Thyroid gland (tissue), 4 donors: Measurements from ENCODE around the gene ITGAE. TPM values are rescaled to one million over a fixed set of nuclear protein-coding genes. Genes with fewer than 3 reads are reported as not detected.

Experiments
- DNase-seq, 2 donors: peaks; one replicate each; pipeline ENCODE4 v3.0.0-alpha.2; 2019
- H3K27ac ChIP-seq, 3 donors: fragments of 200-600 bp; sonication (generic); 1 replicate in 2 of 3; 2 replicates in 1 of 3; pipeline ENCODE4 v1.5.1; 2016 to 2019; ENCODE audit warnings: mild to moderate bottlenecking in 1 of 3, moderate library complexity in 1 of 3
- H3K27me3 ChIP-seq: fragments of 200-600 bp; sonication (generic); one replicate; pipeline ENCODE4 v1.5.1; 2019
- H3K36me3 ChIP-seq, 2 donors: fragments of 200-600 bp; sonication (generic); one replicate each; pipeline ENCODE4 v1.5.1; 2016 to 2019
- H3K4me1 ChIP-seq, 2 donors: fragments of 200-600 bp; sonication (generic); one replicate each; pipeline ENCODE4 v1.5.1; 2017 to 2019
- H3K4me3 ChIP-seq, 3 donors: fragments of 200-600 bp; sonication (generic); replicated peaks in 1 of 3; 1 replicate in 2 of 3; 2 replicates in 1 of 3; pipeline ENCODE4 v1.5.1; 2016; ENCODE audit warnings: mild to moderate bottlenecking in 1 of 3
- H3K9me3 ChIP-seq: fragments of 200-600 bp; sonication (generic); one replicate; pipeline ENCODE4 v1.5.1; 2017
- POLR2A ChIP-seq, 2 donors: fragments of 450-650 bp; IDR thresholded peaks; one replicate each; pipeline ENCODE4 v1.6.1; 2017; ENCODE audit warnings: antibody characterized with exemption in 2 of 2, mild to moderate bottlenecking in 2 of 2, moderate library complexity in 1 of 2
- WGBS, 2 donors: methylation state at CpG; one replicate each; pipeline ENCODE4 v1.1.5; 2017; 5-methylcytosine and 5-hydroxymethylcytosine counted together
- intact Hi-C: fragments of 100-400 bp; cut with DNase I; formaldehyde crosslinking; loops from one replicate; pipeline ENCODE4 v1.15.1; 2023
- total RNA-seq, 4 donors: library from RNA; depleted of rRNA; stranded (reverse); fragments of >200 nt; gene quantifications; one replicate each; pipeline ENCODE4 v1.2.3, GENCODE V29; 2016
- TF ChIP-seq, protein P1 (sequence below), 6 experiments: fragments of 200-600 bp in 3 of 6; fragments of 450-650 bp in 3 of 6; sonication (generic) in 3 of 6; IDR thresholded peaks; one replicate each; pipeline ENCODE4 v1.5.1; 2016 to 2019; ENCODE audit warnings: antibody characterized with exemption in 6 of 6, mild to moderate bottlenecking in 2 of 6, inconsistent platforms in 1 of 6, moderate library complexity in 1 of 6

Gene ITGAE
- total RNA-seq, 4 donors from 2014 or later: 5.5 to 31.9 (median 19.4) TPM

DNA sequence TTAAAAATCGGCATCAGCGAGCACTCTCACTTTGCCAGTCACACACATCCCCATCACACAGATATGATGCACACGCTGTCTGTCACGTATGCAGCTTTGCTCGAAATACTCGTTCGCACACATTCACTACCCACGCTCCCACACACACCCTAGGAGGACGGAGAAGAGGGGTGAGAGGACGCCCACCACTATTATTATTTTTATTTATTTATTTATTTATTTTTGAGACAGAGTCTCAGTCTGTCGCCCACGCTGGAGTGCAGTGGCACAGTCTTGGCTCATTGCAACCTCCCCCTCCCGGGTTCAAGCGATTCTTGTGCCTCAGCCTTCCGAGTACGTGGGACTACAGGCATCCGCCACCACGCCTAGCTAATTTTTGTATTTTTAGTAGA, 46.9 kb downstream of the ITGAE start:
- no peaks in the 10 kb centered on the region for H3K27me3 ChIP-seq
- DNase-seq: no peak
- intact Hi-C loops: no loop called here

DNA sequence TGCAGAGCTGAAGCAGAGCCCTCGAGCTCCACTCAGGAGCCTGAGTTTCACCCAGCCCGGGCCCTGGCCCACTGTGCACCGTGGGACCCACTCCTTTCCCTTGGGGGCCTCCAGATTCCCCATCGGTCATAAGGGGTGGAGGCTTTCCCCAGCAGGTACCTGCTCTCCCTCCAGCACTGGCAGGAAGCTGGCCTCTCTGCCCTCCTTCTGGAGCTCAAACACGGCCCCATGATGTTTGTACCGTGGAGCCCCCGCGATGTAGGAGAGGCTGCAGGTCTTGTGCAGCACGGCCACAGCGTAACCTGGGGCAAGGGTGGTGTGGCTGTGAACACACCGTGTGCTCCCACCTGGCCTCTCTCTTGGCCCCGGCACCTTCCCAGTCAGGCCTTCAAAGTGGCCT, 47.4 kb downstream of the ITGAE start:
- Histone ChIP-seq H3K27me3 (no peaks in the 10 kb centered on the region), H3K36me3 (no peaks in the 10 kb centered on the region), H3K27ac (no peak overlapping the region), H3K9me3 (no peaks in the 10 kb centered on the region), H3K4me1 (peaks cover 0 to 8% of the 10 kb centered on the region in 2 donors), H3K4me3 (no peak overlapping the region)
- no peak for DNase-seq
- intact Hi-C loops: no loop called here
- 66 to 76% methylated on average over 4 to 7 of the region's 12 CpGs for WGBS, 2 donors
- TF ChIP-seq, protein P1, sequence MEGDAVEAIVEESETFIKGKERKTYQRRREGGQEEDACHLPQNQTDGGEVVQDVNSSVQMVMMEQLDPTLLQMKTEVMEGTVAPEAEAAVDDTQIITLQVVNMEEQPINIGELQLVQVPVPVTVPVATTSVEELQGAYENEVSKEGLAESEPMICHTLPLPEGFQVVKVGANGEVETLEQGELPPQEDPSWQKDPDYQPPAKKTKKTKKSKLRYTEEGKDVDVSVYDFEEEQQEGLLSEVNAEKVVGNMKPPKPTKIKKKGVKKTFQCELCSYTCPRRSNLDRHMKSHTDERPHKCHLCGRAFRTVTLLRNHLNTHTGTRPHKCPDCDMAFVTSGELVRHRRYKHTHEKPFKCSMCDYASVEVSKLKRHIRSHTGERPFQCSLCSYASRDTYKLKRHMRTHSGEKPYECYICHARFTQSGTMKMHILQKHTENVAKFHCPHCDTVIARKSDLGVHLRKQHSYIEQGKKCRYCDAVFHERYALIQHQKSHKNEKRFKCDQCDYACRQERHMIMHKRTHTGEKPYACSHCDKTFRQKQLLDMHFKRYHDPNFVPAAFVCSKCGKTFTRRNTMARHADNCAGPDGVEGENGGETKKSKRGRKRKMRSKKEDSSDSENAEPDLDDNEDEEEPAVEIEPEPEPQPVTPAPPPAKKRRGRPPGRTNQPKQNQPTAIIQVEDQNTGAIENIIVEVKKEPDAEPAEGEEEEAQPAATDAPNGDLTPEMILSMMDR (IDR thresholded peaks at IDR 0.05): no peak
- TF ChIP-seq POLR2A (IDR thresholded peaks at IDR 0.05): no peak

More for the DNA sequence above, 46.9 kb downstream of the ITGAE start:
- H3K4me1 ChIP-seq: peaks cover 0 to 8% of the 10 kb centered on the region in 2 donors
- no peak overlapping the region for H3K4me3 ChIP-seq
- no peaks in the 10 kb centered on the region for H3K36me3 ChIP-seq
- no peak overlapping the region for H3K27ac ChIP-seq
- no peak for TF ChIP-seq POLR2A (IDR thresholded peaks at IDR 0.05)
- no peaks in the 10 kb centered on the region for H3K9me3 ChIP-seq
- 80 to 83% methylated on average over 18 of the region's 18 CpGs for WGBS, 2 donors

DNA sequence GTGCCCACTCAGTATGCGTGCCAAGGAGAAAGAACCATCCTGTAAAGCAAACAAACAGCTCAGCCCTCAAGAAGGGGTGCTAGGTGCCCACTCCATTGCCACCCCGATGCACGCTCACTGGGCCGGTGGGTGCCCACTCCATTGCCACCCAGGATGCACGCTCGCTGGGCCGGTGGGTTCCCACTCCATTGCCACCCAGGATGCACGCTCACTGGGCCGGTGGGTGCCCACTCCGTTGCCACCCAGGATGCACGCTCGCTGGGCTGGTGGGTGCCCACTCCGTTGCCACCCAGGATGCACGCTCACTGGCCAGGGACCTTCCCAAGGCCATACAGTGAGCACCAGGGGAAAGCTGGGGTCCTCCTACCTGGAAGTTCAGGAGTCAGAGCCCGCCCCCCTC, 49.2 kb downstream of the ITGAE start:
- Histone ChIP-seq H3K4me1 (peaks cover 0 to 8% of the 10 kb centered on the region in 2 donors), H3K36me3 (no peaks in the 10 kb centered on the region), H3K9me3 (no peaks in the 10 kb centered on the region), H3K4me3 (no peak overlapping the region), H3K27ac (no peak overlapping the region), H3K27me3 (no peaks in the 10 kb centered on the region)
- intact Hi-C loops: no loop called here
- TF ChIP-seq, protein P1 (IDR thresholded peaks at IDR 0.05): no peak
- no peak for TF ChIP-seq POLR2A (IDR thresholded peaks at IDR 0.05)
- WGBS, 2 donors: 91 to 98% methylated on average over 14 to 15 of the region's 15 CpGs
- no peak for DNase-seq

DNA sequence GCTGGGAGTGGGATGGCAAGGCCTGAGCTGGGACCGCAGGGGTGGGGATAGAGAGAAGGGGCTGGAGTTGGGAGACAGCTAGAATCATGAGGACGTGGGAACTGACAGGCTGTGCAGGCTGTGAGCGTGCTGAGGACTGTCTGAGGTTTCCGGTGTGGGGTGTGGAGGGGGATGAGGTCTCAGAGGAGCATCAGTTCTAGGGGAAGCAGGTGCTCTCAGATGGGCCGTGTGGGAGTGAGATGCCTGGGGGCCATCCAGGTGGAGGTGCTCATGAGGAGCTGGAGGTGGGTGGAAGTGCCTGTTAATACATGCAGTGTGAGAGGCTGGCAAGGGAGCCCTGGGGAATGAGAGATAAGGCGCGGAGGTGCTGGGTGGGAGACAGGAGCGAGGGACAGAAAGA, 50.1 kb downstream of the ITGAE start:
- H3K4me3 ChIP-seq: no peak overlapping the region
- 76 to 84% methylated on average over 8 of the region's 8 CpGs for WGBS, 2 donors
- TF ChIP-seq POLR2A (IDR thresholded peaks at IDR 0.05): no peak
- TF ChIP-seq, protein P1 (IDR thresholded peaks at IDR 0.05): no peak
- peaks cover 0 to 8% of the 10 kb centered on the region in 2 donors for H3K4me1 ChIP-seq
- H3K36me3 ChIP-seq: no peaks in the 10 kb centered on the region
- DNase-seq: no peak
- H3K9me3 ChIP-seq: no peaks in the 10 kb centered on the region
- intact Hi-C loops: no loop called here
- H3K27me3 ChIP-seq: no peaks in the 10 kb centered on the region
- no peak overlapping the region for H3K27ac ChIP-seq

DNA sequence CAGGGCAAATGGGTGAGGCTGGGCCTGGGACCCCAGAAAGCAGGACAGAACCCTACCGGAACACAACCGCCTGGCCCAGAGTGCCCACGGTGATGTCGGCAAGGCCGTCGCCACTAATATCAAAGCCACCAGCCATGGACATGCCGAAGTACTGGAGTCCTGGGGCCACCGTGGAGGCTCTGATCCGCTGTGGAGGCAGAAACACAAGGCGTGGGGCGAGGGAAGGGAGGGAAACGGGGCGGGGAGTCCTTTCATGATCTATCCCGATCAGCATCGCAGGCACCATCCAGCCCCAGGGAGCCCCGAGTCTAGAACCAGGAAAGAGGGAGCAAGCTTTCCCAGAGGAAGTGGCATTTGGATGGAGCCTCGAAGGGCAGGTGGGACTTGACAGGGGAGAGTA, 50.7 kb downstream of the ITGAE start:
- H3K4me3 ChIP-seq: no peak overlapping the region
- no peaks in the 10 kb centered on the region for H3K36me3 ChIP-seq
- TF ChIP-seq, protein P1 (IDR thresholded peaks at IDR 0.05): no peak
- TF ChIP-seq POLR2A (IDR thresholded peaks at IDR 0.05): no peak
- WGBS, 2 donors: 89 to 92% methylated on average over 17 of the region's 17 CpGs
- no peaks in the 10 kb centered on the region for H3K27me3 ChIP-seq
- intact Hi-C loops: no loop called here
- H3K27ac ChIP-seq: no peak overlapping the region
- H3K4me1 ChIP-seq: peaks cover 0 to 4% of the 10 kb centered on the region in 2 donors
- H3K9me3 ChIP-seq: no peaks in the 10 kb centered on the region
- no peak for DNase-seq

DNA sequence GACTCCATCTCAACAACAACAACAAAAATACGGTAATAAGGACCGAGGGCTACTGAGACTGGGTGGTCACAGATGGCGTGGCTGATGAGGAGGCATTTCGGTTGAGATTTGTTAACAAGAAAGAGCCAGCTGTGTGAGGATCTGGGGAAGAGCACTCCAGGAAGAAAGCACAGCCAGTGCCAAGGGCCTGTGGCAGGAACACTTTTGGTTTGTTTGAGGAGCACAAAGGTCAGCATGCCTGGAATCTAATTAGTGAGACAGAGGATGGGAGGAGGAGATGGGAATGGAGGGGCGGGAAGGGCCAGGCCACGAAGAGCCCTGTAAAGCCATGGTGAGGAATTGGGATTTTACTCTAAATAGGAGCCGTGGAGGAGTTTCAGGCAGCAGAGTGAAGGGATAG, 52.4 kb downstream of the ITGAE start:
- 85% methylated on average over 7 of the region's 7 CpGs for WGBS, 2 donors
- DNase-seq: no peak
- TF ChIP-seq, protein P1 (IDR thresholded peaks at IDR 0.05): no peak
- no peak for TF ChIP-seq POLR2A (IDR thresholded peaks at IDR 0.05)
- Histone ChIP-seq H3K27ac (no peak overlapping the region), H3K9me3 (no peaks in the 10 kb centered on the region), H3K4me1 (no peaks in the 10 kb centered on the region), H3K4me3 (no peak overlapping the region), H3K27me3 (no peaks in the 10 kb centered on the region), H3K36me3 (no peaks in the 10 kb centered on the region)
- intact Hi-C loops: no loop called here
